OCI-LY3 (cell line): ENCODE data around the gene TSPAN15.

Source experiments
- H2AFZ ChIP-seq: fragments of 200-600, 300-600 bp; shearing (Covaris generic); 2 replicates; pipeline ENCODE4 v1.6.0; 2014; ENCODE audit warnings: antibody characterized with exemption, low read depth, low read length
- H3K27ac ChIP-seq: fragments of 200-600, 300-600 bp; sonication (generic); 2 replicates; pipeline ENCODE4 v1.5.1; 2014; ENCODE audit warnings: mild to moderate bottlenecking, low read length, moderate library complexity, mixed read lengths
- H3K27me3 ChIP-seq: fragments of 200-600, 300-600 bp; sonication (generic); 2 replicates; pipeline ENCODE4 v1.6.1; 2014; ENCODE audit warnings: low read depth, low read length, mixed read lengths
- H3K36me3 ChIP-seq: fragments of 200-600, 300-600 bp; sonication (generic); replicated peaks from 2 replicates; pipeline ENCODE3; 2014; ENCODE audit warnings: low read depth, low read length, mixed read lengths
- H3K4me1 ChIP-seq: fragments of 300-600, 200-600 bp; sonication (generic); 2 replicates; pipeline ENCODE4 v1.6.1; 2014; ENCODE audit warnings: low read length, mixed read lengths
- H3K4me2 ChIP-seq: fragments of 200-600, 300-600 bp; sonication (generic); 2 replicates; pipeline ENCODE4 v1.6.1; 2014; ENCODE audit warnings: low read length, mixed read lengths
- H3K4me3 ChIP-seq: fragments of 300-600, 200-600 bp; sonication (generic); 2 replicates; pipeline ENCODE4 v1.5.1; 2014; ENCODE audit warnings: antibody characterized with exemption, mild to moderate bottlenecking, low read length, moderate library complexity
- H3K79me2 ChIP-seq: fragments of 300-600, 200-600 bp; shearing (Covaris generic); 2 replicates; pipeline ENCODE4 v1.6.1; 2014; ENCODE audit warnings: mild to moderate bottlenecking, low read length, mixed read lengths
- H3K9ac ChIP-seq: fragments of 300-600, 200-600 bp; shearing (Covaris generic); 2 replicates; pipeline ENCODE4 v1.6.0; 2014; ENCODE audit warnings: mild to moderate bottlenecking, low read length, moderate library complexity
- H3K9me3 ChIP-seq: fragments of 200-600, 300-600 bp; shearing (Covaris generic); 2 replicates; pipeline ENCODE4 v1.6.1; 2014; ENCODE audit warnings: low read length, mixed read lengths; ENCODE audit not compliant: insufficient read depth
- H4K20me1 ChIP-seq: fragments of 200-600, 300-600 bp; sonication (generic); 2 replicates; pipeline ENCODE4 v1.6.1; 2016; ENCODE audit warnings: low read length, mixed read lengths; ENCODE audit not compliant: insufficient read depth
- CTCF ChIP-seq: fragments of 200-600, 300-600 bp; sonication (generic); IDR thresholded peaks from 2 replicates; pipeline ENCODE4 v1.5.1; 2014; ENCODE audit warnings: antibody characterized with exemption, low read length, low read depth
- EZH2phosphoT487 ChIP-seq: fragments of 200-600 bp; shearing (Covaris generic); IDR thresholded peaks from 2 replicates; pipeline ENCODE4 v1.6.1; 2018; ENCODE audit warnings: antibody characterized with exemption, mixed run types, low read depth

The TSPAN15 gene

GRCh38 chr10:69404786-69405185 is 46.5 kb upstream of the TSPAN15 start:
- no peaks in the 10 kb centered on the region for H3K9me3 ChIP-seq
- H3K79me2 ChIP-seq, result no peaks in the 10 kb centered on the region
- no peaks in the 10 kb centered on the region for H3K36me3 ChIP-seq
- H3K4me3 ChIP-seq, result no peak overlapping the region
- H3K27me3 ChIP-seq, result no peaks in the 10 kb centered on the region
- no peaks in the 10 kb centered on the region for H4K20me1 ChIP-seq
- TF ChIP-seq CTCF (no peak), EZH2phosphoT487 (no peak)
- H3K4me2 ChIP-seq, result no peak overlapping the region
- no peak overlapping the region for H3K27ac ChIP-seq
- H3K4me1 ChIP-seq, result peaks cover 14% of the 10 kb centered on the region
- no peak overlapping the region for H3K9ac ChIP-seq
- H2AFZ ChIP-seq, result no peak overlapping the region

- no peak overlapping the region for H3K9ac ChIP-seq
- no peaks in the 10 kb centered on the region for H4K20me1 ChIP-seq
- no peak overlapping the region for H2AFZ ChIP-seq
- H3K4me1 ChIP-seq, result peaks cover 18% of the 10 kb centered on the region
- TF ChIP-seq CTCF (no peak), EZH2phosphoT487 (no peak)
- no peaks in the 10 kb centered on the region for H3K9me3 ChIP-seq
- H3K4me2 ChIP-seq, result no peak overlapping the region
- H3K27ac ChIP-seq, result no peak overlapping the region
- no peaks in the 10 kb centered on the region for H3K36me3 ChIP-seq
- H3K79me2 ChIP-seq, result no peaks in the 10 kb centered on the region
- no peaks in the 10 kb centered on the region for H3K27me3 ChIP-seq
- H3K4me3 ChIP-seq, result no peak overlapping the region
Measured at GRCh38 chr10:69405221-69405620, 46.0 kb upstream of the TSPAN15 start.

- Histone ChIP-seq H3K4me1 (peaks cover 18% of the 10 kb centered on the region), H3K9me3 (no peaks in the 10 kb centered on the region), H3K27ac (no peak overlapping the region), H3K36me3 (no peaks in the 10 kb centered on the region), H3K79me2 (no peaks in the 10 kb centered on the region), H2AFZ (no peak overlapping the region), H3K4me3 (no peak overlapping the region), H4K20me1 (no peaks in the 10 kb centered on the region), H3K9ac (no peak overlapping the region), H3K27me3 (no peaks in the 10 kb centered on the region), H3K4me2 (no peak overlapping the region)
- no peak for TF ChIP-seq EZH2phosphoT487
- no peak for TF ChIP-seq CTCF
Measured at GRCh38 chr10:69406302-69406811, 44.9 kb upstream of the TSPAN15 start.

GRCh38 chr10:69406816-69407580 is 44.3 kb upstream of the TSPAN15 start:
- no peak overlapping the region for H3K27ac ChIP-seq

More at GRCh38 chr10:69406816-69407580, 44.3 kb upstream of the TSPAN15 start:
- Histone ChIP-seq H3K4me2 (no peak overlapping the region), H3K27me3 (no peaks in the 10 kb centered on the region), H4K20me1 (no peaks in the 10 kb centered on the region), H3K36me3 (no peaks in the 10 kb centered on the region), H2AFZ (no peak overlapping the region), H3K9ac (no peak overlapping the region), H3K4me1 (peaks cover 18% of the 10 kb centered on the region), H3K9me3 (no peaks in the 10 kb centered on the region), H3K4me3 (no peak overlapping the region), H3K79me2 (no peaks in the 10 kb centered on the region)
- no peak for TF ChIP-seq EZH2phosphoT487
- TF ChIP-seq CTCF, result no peak
